ENCODE results near the gene CNIH3.
"Not testable (repeated sequence)": the region's sequence is repeated elsewhere in the genome, so short reads cannot be mapped to it uniquely, and the experiment has no call there.

CNIH3 gene

DNA sequence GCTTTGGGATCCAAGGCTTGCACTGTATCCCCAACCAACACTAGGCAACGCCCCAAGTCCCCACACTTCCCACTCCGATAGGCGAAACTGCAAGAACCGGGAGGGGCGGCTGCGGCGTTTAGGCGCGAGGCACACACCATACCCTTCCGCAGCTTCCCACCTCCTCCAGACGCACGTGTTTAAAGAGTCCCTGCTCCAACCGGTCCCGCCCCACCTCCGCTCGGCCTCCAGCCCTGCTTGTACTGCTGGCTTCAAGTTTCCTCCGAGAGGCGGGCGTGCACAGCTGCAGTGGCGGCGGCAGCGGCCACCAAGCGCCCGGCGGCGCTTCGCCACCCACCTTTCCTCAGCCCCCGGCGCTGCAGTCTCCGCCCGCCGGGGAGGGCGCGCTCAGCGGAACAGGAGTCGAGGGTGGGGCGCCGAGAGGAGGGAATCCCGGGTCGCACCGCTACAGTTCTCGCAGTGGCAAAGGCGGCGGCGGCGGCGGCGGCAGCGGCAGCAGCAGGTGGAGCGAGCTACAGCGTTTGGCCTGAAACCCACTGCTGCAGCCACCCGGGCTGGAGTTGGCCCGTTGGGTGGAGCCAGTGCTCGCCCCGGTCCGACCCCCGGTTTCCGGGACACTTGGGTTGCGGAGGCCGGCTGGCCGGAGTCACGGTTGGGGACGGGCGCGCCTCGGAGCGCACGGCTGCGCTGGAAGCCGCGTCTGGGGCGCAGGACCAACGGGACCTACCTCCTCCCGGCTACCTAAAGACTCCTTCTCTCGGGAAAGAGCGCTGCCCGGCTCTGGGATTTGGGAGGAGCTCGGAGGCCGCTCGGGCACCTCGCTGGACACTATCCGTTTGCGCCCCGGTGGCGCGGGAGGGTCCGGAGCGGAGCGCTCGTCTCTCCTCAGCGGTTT is at the start of gene CNIH3:
TSS of gene CNIH3 (plus strand) at position 457 of the 895 bp plus-strand sequence. CDS start 858 bp downstream, outside the sequence.
- DNase-seq, result peak; percentile 93 to 94

DNA sequence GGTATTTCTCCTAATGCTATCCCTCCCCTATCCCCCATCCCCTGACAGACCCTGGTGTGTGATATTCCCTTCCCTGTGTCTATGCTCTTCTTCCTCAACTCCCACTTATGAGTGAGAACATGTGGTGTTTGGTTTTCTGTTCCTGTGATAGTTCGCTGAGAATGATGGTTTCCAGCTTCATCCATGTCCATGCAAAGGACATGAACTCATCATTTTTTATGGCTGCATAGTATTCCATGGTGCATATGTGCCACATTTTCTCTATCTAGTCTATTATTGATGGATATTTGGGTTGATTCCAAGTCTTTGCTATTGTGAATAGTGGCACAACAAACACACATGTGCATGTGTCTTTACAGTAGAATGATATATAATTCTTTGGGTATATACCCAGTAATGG is 49.6 kb upstream of the CNIH3 start:
- DNase-seq, result not testable (repeated sequence)

DNA sequence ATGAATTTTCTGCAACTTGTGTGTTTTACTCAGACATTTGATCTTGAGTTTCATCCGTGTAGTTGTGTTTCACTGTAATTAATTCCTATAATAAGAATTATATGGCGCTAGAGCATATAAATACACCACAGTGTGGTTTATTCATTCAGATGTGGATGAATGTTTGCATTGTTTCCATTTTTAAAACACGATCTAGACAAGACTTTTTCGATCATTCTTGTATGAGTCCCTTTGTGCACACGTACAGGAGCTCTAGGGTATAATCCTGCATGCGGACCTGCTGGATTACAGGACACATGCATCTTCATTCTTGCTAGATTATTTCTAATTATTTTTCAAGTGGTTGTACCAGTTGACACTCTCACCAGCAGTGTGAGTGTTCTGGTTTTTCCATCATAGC is 46.8 kb upstream of the CNIH3 start:
- no peak for DNase-seq

DNA sequence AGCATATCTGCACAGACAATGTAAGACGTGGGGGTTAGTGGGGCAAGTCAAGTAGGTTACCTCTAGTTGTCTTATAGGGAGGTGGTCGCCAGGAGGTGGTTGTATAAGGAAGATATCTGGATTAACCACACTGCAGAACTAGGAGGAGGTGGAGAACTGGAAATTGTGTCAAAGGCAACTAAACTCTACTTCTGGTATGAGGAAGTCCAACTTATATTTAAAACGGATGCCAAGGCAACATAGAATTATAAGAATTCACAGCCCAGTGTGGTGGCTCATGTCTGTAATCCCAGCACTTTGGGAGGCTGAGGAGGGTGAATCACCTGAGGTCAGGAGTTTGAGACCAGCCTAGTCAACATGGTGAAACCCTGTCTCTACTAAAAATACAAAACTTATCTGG is 44.1 kb upstream of the CNIH3 start:
- DNase-seq, result peak; percentile 4 to 13

DNA sequence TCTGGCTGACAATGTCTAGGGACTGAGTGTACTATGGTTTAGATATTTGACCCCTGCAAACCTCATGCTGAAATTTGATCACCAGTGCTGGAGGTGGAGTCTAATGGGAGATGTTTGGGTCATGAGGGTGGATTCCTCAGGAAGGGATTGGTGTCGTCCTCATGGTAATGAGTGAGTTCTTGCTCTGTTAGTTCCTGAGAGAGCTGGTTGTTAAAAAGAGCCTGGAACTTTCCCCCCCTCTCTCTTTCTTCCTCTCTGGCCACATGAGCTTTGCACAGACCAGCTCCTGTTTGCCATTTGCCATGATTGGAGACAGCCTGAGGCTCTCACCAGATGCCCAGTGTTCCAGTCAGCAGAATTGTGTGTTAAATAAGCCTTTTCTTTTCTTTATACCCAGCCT is 36.6 kb upstream of the CNIH3 start:
- DNase-seq, result no peak

DNA sequence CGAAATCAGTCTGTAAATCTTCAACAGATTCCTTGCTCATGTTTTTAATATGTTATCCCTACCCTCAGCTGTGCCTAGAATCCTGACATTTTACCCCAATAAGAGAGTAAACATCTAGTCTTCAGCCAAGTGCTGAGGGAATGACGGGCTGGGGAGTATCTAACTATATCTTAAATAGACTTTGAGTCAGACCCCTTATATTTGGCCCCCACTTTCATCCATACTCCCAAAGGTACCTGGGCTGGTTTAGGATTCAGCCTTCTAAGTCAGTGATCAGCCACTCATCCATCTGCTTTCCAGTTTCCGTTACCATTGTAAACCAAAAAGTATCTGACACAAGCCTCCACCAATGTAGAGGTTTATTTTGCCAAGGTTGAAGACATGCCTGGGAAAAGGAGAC is 36.1 kb upstream of the CNIH3 start:
- no peak for DNase-seq

DNA sequence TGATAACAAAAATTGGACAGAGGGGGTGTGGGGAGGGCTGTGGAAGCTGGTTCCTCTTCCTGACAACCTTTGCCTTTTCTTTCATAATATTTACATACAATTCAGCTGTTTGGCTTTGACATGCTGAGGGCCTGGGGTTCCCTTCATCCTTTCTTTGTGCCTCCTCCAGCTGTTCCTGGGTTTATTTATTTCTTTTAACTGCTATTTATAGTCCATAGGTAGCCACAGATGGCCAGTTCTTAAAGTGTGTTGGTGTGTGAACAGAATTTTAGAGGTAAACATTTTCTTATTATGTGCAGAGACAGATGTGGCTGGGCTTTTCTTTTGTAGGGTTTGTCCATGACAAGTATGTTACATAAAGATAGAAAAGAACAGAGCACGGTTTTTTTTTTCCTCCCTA is 34.1 kb upstream of the CNIH3 start:
- DNase-seq, result no peak

DNA sequence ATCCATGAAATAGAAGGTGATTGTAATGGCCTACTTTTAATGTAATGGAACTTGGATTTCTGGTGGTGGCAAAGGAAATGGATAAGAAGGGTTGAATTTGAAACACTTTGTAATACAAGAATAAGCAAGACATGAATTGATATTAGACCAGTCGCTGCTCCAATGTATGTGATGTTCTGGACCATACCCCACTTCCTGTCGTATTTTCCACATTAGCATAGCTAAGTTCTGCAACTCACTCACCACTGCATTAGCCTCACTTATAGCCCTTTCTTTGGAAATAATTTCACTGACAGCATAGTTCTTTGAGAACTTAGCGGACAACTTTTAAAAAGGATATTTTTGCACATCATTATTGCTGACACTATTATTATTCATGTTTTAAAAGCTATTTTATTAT is 32.3 kb upstream of the CNIH3 start:
- DNase-seq, result no peak

DNA sequence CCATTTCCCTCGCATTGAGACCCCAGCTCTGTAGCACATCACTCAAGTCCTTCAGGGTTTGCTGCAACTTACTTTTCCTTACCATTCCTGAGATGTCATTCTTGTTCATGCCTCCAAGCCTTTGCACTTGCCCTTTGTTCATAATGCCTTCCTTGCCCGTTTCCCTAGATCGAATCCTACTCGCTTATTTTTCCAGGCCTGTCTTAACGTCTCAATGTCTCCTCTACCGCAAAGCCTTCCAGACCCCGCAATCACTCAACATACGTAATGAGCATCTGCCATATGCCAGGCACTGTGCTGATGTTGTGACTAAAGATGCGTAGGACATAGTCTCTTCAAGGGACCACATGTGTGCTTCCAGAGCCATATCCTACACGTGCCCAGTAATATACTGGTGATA is 31.1 kb upstream of the CNIH3 start:
- DNase-seq, result no peak

DNA sequence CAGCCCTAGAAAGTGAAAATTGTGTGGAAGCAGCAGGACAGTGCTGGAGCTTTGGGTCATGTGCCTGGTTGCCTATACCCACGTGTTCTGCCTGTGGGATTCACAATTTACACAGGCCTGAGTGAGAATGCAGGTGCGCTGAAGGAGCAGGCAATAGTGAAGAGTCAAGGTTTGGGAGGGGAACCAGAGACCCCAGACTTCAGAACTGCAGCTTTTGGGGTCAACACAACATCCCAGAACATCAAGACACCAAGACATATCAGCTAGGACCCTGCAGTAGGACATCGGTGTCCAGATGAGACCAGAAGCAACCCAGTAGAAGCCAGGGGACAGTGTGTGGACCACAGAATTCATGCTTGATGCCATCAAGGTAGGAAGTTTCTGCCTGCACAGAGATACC is 29.1 kb upstream of the CNIH3 start:
- DNase-seq, result no peak

DNA sequence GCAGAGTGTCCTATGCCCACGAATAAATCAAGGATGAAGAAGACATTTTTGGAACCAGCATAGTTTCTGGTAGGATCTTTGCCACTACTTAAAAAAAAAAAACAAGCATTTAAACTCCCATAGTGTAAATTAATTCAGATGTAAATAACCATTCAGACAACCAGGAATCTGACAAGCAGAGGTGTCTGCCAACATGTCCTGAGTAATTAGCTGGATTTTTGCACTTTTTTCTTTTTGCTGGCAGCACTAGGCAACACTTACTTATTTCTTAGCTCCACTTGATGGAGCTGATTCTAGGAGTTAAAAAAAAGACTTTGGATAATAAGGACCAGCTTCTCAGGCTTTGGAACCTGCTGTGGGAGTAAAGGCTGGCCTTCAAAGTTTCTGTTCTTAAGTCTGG is 27.6 kb upstream of the CNIH3 start:
- DNase-seq, result no peak

DNA sequence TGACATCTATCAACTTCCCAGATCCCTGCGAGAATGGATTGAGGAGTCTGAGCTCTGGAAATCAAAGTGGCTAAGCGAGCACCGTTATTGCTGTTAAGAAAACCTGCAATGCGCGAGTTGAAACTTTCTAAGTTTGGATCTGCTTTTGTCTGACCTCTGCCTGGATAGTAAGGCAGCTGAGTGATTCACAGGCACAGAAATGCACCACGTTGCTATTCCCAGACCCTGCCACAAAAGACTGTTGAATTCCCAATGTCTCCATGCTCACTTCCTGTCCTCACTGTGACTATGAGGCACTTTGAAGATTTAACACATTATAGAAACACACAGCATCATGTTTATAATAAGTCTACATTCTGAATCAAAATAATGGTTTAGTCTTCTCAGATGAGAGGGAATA is 27.1 kb upstream of the CNIH3 start:
- DNase-seq, result no peak

DNA sequence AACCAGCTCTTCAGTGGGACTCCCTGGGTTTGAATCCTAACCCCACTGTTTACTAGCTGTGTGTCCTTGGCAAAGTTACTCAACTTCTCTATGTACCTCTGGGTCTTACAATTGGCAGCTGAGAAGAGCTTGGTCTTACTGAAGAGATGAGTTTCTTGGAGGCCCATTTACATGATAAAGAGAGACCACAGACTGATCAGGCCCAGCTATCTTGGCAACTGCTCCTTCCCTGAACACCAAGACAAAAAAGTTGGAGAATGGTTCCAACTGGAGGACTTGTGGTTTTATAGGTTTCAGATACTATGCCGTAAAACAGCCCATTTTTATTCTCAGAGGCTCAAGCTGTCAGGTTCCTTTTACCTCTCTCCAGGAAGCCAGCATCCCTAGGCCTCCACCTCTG is 24.8 kb upstream of the CNIH3 start:
- no peak for DNase-seq

DNA sequence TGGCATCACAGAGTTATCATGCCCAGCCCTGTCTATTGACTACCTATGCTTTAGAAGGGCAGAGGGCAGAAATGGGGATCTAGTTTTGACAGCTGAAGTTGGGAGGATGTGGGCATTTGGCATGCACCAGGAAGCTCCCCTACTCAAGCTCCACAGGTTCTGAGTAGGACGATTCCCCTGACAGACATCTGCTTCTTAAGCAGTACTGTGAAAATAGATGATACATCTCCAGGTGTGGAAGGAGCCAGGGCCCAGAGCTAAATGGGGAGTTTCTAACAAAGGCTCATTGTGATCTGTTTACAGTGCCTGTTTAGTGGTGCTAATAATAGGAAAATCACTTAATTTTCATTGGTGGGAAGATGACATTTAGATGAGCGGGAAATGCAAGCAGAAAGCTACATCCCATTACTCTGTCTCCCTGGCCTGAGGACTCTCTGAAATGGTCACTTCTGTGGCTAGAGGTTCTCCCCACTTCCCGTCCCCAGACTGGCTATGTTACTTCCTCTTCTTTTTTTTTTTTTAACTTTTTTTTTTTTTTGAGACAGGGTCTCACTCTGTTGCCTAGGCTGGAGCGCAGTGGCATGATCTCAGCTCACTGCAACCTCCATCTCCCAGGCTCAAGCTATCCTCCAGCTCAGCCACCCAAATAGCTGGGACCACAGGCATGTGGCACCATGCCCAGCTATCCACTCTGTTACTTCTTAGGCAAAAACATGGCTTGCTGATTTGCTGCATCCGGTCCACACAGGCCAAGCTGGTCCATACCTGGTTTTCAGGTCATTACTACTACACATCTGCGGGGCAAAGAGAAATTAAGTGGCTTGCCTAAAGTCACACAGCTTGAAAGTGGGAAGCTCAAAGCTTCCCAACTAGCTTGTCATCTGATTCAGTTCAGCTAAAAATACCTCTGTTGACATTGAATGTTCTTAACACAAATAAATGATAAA is 23.2 kb upstream of the CNIH3 start:
- DNase-seq, result peak; percentile 14 to 23

DNA sequence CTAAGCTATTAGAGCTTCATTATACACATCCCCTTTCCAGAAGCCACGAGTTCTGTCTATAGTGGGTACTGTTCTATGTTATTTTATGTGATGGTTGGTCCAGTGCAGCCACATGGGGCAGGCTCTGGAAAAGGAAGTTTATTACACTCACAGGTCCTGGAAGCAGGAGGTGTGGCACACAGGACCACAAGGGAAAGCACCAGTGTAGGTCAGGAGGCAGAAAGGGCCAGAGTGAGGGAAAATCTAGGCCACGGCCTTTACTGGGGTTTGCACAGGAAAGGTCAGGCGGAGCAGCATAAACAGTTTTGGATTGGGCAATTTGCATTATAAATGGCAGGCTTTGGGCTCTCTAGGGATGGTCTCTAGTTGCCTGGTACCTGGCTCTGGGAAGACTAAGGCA is 21.8 kb upstream of the CNIH3 start:
- no peak for DNase-seq

DNA sequence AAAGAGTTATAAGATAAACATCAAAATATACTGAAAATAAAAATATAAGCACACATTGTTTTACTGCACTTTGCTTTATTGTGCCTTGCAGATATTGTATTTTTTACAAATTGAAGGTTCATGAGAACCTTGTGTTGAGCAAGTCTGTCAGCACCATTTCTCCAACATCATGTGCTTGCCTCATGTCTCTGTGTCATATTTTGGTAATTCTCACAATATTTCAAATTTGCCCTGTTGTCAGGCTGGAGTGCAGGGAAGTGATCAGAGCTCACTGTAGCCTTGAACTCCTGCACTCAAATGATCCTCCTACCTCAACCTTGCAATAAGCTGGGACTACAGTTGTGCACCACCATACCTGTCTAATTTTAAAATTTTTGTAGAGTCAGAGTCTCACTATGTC is 21.3 kb upstream of the CNIH3 start:
- DNase-seq, result no peak

DNA sequence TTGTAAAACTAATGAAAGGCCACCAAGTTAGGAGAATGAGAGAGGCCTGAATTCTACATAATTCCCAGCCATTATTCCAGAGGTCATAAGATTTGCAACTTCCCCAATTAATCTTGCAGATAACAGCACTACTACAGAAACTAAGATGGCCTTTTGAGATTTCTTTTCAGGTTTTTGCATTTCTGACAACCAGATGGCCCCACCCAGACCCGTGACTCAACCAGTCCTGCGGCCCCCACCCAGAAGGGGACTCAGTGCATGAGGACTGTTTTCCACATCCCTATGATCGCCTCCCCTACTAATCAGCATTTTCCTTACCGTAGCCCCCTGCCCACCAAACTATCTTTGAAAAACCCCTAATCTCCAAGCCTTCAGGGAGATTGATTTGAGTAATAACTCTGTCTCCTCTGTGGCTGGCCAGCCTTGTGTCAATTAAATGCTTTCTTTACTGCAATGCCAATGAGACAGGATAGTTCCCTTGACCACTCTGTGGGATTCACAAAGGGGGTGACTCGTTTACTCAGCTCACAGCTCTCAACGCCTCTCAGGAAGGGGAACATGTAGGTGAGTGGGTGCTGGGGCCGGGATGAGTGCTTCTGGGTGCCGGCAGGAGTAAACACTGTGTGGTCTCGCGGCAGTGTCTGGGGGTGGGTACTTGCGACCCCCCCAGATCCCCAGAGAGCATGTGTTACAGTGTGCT is 10.5 kb upstream of the CNIH3 start:
- DNase-seq, result no peak

DNA sequence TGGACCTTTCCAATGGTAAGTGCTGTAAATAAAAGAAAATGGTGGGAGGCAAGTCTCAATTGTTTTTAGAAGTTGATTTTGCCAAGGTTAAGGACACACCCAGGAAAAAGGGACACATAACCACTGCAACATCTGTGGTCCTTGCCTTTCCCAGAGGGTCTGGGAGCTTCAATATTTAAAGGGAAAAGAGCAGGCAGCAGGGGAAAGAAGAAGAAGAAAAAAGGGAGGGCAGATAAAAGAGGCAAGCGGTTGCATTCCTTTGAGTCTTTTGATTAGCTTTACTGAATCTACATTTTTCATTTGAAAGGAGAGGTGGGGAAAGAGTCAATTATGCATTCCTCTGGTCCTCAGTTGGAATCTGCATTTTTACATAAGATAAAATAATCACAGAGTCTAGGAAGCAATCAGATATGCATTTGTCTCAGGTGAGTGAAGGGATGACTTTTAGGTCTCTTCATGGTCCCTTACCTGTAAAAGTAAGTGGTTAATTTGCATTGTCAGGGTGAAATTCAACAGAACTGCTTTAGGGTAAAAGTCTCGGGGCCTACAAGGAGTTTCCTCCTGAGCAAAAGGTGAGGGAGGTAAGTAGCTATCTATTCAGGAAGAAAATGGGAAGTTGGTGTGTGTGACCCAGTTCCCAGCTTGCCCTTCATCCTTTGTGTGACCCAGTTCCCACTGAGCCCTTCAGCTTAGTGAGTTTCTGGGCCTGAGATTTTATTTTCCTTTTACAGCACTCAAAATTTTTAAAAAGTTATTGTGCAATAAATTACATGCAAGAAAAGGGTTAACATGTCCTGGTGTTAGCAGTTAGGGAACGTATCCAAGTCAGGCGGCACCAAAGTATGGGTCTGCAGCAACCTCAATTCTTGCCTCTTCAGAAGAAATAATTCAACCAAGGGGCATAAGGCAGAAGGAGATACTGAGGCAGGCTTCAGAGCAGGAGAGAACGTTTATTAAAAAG is 8.6 kb upstream of the CNIH3 start:
- DNase-seq, result no peak

DNA sequence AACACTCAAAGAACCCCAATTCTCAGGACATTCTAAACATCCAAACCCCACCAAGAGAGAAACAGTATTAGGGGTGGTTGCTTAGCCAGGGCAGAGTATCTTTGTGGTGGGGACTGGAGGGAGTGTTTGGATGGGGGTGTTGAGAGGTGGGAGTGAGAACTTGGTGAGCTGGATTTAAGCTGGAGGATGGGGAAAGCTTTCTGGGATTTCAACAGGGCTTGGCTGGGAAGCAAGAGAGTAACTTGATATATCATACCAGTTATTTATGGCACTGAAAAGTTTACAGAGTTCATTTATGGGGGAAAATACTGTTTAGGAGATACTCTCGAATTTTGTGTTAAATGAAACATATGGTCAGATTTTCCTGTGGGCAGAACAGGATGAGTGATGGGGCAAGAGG is 6.8 kb upstream of the CNIH3 start:
- DNase-seq, result no peak

DNA sequence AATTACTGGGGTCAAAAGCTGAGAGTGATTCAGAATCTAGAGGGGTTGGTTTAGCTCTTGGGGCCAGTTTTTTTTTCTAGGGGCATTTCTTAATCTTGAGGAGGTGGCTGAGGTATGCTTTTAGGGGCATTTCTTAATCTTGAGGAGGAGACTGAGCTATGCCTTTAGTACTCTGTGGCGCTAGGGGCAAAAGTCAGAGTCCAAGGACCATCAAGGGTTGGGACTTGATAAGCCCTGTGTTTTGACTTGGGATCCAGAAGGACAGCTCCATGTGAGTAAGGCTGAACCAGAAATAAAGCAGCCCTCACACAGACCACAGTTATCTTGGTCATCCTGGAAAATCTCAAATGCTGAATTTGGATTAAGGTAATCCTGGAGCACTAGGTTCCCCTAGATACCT is 3.9 kb upstream of the CNIH3 start:
- DNase-seq, result no peak

DNA sequence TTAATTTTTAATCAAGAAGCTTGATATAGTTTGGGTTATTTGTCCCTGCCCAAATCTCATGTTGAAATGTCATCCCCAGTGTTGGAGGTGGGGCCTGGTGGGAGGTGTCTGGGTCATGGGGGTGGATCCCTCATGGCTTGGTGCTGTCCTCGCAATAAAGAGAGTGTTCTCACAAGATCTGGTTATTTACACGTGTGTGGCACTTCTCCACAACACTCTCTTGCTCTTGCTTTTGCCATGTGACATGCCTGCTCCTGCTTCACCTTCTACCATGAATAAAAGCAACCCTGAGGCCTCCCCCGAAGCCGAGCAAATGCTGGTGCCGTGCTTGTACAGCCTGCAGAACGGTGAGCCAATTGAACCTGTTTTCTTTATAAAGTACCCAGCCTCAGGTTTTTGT is 2.6 kb upstream of the CNIH3 start:
- DNase-seq, result no peak
